ENCODE results near the gene TRAPPC10.

DNA sequence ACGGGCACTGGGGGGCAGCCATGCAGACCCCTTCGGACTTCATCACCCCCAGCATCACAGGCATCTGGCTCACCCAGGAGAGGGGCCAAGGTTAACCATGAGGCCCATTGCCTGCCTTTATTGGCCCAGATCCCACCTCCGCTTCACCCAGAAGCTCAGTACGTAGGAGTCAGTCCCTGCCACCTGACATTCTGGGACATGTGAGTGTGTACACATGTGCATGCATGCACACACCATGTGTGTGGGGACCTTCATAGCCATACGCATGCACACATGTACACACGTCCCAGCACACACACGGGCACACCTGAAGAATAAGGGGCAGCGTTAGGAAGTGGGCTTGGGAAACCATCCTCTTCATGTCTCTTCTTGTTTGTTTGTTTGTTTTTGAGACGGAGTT is 24.1 kb upstream of the TRAPPC10 start:
- TF ChIP-seq YY1 (IDR thresholded peaks at IDR 0.05; ENCODE audit: insufficient read depth, insufficient read length) (no peak), SUZ12 (IDR thresholded peaks at IDR 0.05; ENCODE audit: extremely low read depth, insufficient read depth, insufficient read length) (no peak), ZNF274 (IDR thresholded peaks at IDR 0.05; ENCODE audit: low read depth, low read length) (no peak)

Measured in NT2/D1 (cell line).